ENCODE measurements around the gene RD3L. TPM values are rescaled to one million over a fixed set of nuclear protein-coding genes. Genes with fewer than 3 reads are reported as not detected.

RD3L gene
- total and polyA plus RNA-seq, 2 of the 13 experiments (the other 11 are each of a cell fraction or from before 2014, with no cell fraction given): not detected

DNA sequence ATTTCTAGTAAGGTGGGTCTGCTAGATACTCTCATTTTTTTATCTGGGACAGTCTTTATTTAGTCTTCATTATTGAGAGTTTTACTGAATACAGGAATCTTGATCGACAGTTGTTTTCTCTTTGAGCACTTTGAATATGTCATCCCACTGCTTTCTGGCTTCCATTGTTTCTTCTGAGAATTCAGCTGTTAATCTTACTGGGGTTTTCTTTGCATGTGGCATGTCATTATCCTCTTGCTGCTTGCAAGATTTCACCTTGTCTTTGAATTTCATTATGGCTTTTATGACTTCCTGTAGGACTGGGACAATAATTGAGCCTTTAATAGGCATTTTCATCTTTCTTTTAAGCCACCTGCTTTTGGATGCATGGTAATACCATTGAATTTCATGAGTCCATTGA is 46.7 kb upstream of the RD3L start:
- FAIRE-seq (no peak), DNase-seq (ENCODE audit: low spot score) (no peak), ATAC-seq (no peak)
- Histone ChIP-seq H4K20me1 (ENCODE audit: insufficient read depth, low read length) (no peaks in the 10 kb centered on the region), H3K36me3 (replicated peaks in 1 of 2; ENCODE audit: control insufficient read depth in 1 of 2, insufficient read depth in 2 of 2, low read length in 2 of 2) (no peaks in the 10 kb centered on the region), H3K79me2 (ENCODE audit: insufficient read depth, low read length) (no peaks in the 10 kb centered on the region), H3K4me3 (replicated peaks in 1 of 3; ENCODE audit: insufficient read depth in 1 of 3, low read depth in 2 of 3, low read length in 3 of 3) (no peak overlapping the region), H3K9ac (ENCODE audit: insufficient read depth, low read depth, low read length) (no peak overlapping the region), H2AFZ (ENCODE audit: low read length) (no peak overlapping the region), H3K27me3 (ENCODE audit: control insufficient read depth in 1 of 2, insufficient read depth in 2 of 2, low read length in 2 of 2) (peaks cover 0 to 26% of the 10 kb centered on the region in 2 experiments; a peak in 2 of 5 replicates), H3K9me3 (ENCODE audit: low read length) (peaks cover 14% of the 10 kb centered on the region), H3K27ac (ENCODE audit: extremely low read length, insufficient read depth, low read length) (no peak overlapping the region), H3K4me1 (ENCODE audit: insufficient read depth, low read length) (no peaks in the 10 kb centered on the region), H3K4me2 (ENCODE audit: low read depth, low read length) (no peak overlapping the region)
- BruUV-seq (replicated peaks): no TSS peak
- intact Hi-C loops (cut with micrococcal nuclease; ENCODE audit: unreplicated experiment): no loop called here
- CTCF ChIA-PET (ENCODE audit: low intra/inter-chr PET ratio, low total read pairs): no interaction called here
- 0% methylated on average over 1 of the region's 1 CpG for WGBS (ENCODE audit: low lambda C conversion rate)
- POLR2A ChIA-PET: no interaction called here
- TF ChIP-seq STAG1 (CRISPR knock-in tag; IDR thresholded peaks at IDR 0.05) (no peak), ESRRA (CRISPR knock-in tag; IDR thresholded peaks at IDR 0.05; ENCODE audit: low read depth) (no peak), ZNF317 (CRISPR knock-in tag; IDR thresholded peaks at IDR 0.05) (peak; percentile 98), ZC3H13 (CRISPR knock-in tag; IDR thresholded peaks at IDR 0.05) (no peak)
- in situ Hi-C loops (cut with HindIII; ENCODE audit: extremely low pct_ligation_motif_present, low pct_unique_long_range_greater_than_20kb): no loop called here

DNA sequence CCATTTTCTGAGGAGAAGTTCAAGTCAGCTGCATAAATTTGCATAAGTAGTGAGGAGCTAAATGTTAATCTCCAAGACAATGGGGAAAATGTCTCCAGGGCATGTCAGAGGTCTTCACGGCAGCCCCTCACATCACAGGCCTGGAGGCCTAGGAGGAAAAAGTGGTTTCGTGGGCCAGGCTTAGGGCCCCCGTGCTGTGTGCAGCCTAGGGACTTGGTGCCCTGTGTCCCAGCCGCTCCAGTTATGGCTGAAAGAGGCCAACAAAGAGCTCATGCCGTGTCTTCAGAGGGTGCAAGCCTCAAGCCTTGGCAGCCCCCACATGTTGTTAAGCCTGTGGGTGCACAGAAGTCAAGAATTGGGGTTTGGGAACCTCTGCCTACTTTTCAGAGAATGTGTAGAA is 41.9 kb upstream of the RD3L start:
- DNase-seq (ENCODE audit: low spot score) (no peak), FAIRE-seq (no peak), ATAC-seq (no peak)
- WGBS (ENCODE audit: low lambda C conversion rate): 40% methylated on average over 2 of the region's 5 CpGs
- H3K27ac ChIP-seq (ENCODE audit: extremely low read length, insufficient read depth, low read length): no peak overlapping the region
- in situ Hi-C loops (cut with HindIII; ENCODE audit: extremely low pct_ligation_motif_present, low pct_unique_long_range_greater_than_20kb): loop anchor here (5.0 kb wide), 1 partner anchor 82 kb away; no protein-coding TSS in a partner anchor
- no peak overlapping the region for H3K9ac ChIP-seq (ENCODE audit: insufficient read depth, low read depth, low read length)
- H3K4me1 ChIP-seq (ENCODE audit: insufficient read depth, low read length): no peaks in the 10 kb centered on the region
- TF ChIP-seq EP300 (IDR thresholded peaks at IDR 0.05; ENCODE audit: low read depth in 2 of 2, low read length in 2 of 2): no peak
- TF ChIP-seq EP300 (CRISPR knock-in tag; IDR thresholded peaks at IDR 0.05; ENCODE audit: borderline replicate concordance): no peak
- no peak for TF ChIP-seq NKX3-1 (CRISPR knock-in tag; IDR thresholded peaks at IDR 0.05)
- no peak for TF ChIP-seq ZNF746 (CRISPR knock-in tag; IDR thresholded peaks at IDR 0.05)
- no peak for TF ChIP-seq PRDM15 (CRISPR knock-in tag; IDR thresholded peaks at IDR 0.05)
- H4K20me1 ChIP-seq (ENCODE audit: insufficient read depth, low read length): no peaks in the 10 kb centered on the region
- no peak overlapping the region for H3K4me2 ChIP-seq (ENCODE audit: low read depth, low read length)
- peaks cover 0 to 18% of the 10 kb centered on the region in 2 experiments; a peak in 2 of 5 replicates for H3K27me3 ChIP-seq (ENCODE audit: control insufficient read depth in 1 of 2, insufficient read depth in 2 of 2, low read length in 2 of 2)
- no peaks in the 10 kb centered on the region for H3K79me2 ChIP-seq (ENCODE audit: insufficient read depth, low read length)
- no TSS peak for BruUV-seq (replicated peaks)
- peaks cover 11% of the 10 kb centered on the region for H3K9me3 ChIP-seq (ENCODE audit: low read length)
- intact Hi-C loops (cut with micrococcal nuclease; ENCODE audit: unreplicated experiment): no loop called here
- CTCF ChIA-PET (ENCODE audit: low intra/inter-chr PET ratio, low total read pairs): no interaction called here
- no peak overlapping the region for H3K4me3 ChIP-seq (replicated peaks in 1 of 3; ENCODE audit: insufficient read depth in 1 of 3, low read depth in 2 of 3, low read length in 3 of 3)
- H2AFZ ChIP-seq (ENCODE audit: low read length): no peak overlapping the region
- H3K36me3 ChIP-seq (replicated peaks in 1 of 2; ENCODE audit: control insufficient read depth in 1 of 2, insufficient read depth in 2 of 2, low read length in 2 of 2): no peaks in the 10 kb centered on the region
- POLR2A ChIA-PET: no interaction called here
